Iris pigment epithelial cell (primary cell): ENCODE measurements around the gene TAC4.
A peak's percentile ranks its signal among the peaks of the same experiment; 100 is the strongest.

Source experiments
- DNase-seq: peaks from one replicate; pipeline ENCODE4 v3.0.0-alpha.2; 2011; ENCODE audit warnings: low read depth

TAC4 gene, protein sequence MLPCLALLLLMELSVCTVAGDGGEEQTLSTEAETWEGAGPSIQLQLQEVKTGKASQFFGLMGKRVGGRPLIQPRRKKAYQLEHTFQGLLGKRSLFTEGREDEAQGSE

GRCh38 chr17:49848019-49848473 is at the start of gene TAC4:
TSS of gene TAC4 (minus strand) at chr17:49848069. CDS start at chr17:49848017, 52 bp downstream.
- DNase-seq: no peak

GRCh38 chr17:49896860-49897259 is 49.0 kb upstream of the TAC4 start:
- DNase-seq: no peak

DNA sequence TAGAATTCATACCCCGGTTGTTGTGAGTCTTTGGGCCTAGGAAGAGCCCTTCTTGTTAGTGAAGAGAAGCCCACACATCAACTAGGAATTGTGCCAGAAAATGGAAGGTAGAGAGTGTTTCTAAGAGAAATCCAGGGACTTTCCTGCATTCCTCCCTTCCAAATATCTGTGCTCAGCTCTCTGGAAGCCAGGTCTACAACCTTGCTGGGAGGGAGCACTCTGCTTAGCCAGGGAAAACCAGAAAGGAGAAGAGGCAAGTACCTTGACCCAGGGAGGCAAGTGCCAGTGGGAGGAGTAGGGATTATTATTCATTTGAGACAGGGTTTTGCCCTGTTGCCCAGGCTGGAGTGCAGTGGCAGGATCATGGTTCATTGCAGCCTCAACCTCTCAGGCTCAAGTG is 48.4 kb upstream of the TAC4 start:
- DNase-seq: no peak

DNA sequence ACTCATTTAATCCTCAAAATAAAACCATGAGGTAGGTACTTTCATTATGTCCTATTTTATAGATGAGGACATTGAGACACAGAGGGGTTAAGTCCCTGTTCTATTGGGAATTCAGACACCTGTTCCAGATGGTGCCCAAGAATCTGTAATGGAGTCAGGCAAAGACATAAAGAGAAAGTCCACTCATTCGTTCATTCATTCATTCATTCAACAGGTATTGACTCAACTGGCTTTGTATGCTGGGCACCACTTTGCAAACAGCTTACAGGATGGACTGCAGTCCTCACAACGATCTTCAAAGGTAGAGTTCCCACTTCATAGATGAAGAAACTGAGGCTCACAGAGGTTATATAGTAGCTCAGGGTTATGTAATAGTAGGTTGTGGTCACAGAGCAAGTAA is 47.9 kb upstream of the TAC4 start:
- no peak for DNase-seq

DNA sequence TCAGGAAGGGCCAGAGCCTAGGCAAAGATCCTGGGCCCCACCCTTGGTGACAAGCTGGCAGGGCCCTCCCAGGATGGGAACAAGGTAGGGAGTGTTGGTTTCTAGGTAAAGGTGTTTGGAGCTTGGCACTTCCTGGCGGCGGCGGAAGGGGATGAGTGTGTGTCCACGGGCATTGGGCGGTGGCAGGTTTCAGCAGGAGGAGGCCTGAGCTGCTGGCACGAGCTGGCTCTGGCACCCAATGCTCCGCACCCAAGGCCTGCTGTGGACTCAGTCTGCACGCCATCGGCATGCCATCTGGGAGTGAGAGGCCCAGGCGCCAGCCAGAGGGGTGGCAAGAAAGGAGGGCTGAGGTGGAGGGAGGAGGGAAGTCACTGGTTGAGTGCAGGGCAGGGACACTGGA is 46.9 kb upstream of the TAC4 start:
- no peak for DNase-seq

DNA sequence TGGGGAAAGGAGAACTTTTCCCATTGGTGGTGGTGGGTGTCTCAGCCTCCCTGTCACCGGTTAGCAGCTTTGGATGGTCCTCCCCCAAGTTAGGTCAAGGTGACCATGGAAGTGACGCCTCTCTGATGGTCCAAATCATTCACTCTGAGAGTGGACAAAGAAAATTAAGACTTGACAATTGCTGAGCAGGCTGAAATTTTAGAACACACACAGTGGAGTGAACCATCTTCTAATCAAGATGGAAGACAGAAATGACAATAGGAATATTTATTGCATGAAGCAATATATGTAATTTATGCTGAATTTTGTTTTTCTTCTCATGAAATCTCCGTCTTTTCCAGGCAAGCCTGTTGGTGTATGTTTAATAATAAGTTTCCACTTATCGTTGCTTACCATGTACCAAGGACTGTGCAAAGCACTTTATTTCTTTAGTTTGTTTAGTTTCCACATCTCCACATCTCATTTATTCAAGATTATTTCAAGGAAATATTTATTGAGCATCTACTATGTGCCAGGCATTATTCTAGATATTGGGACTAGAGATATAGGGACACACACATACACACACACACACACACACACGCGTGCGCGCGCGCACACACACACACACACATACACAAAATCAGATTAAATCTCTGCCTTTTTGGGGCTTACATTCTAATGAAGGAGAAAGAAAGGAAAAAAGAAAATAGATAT is 44.0 kb upstream of the TAC4 start:
- no peak for DNase-seq

DNA sequence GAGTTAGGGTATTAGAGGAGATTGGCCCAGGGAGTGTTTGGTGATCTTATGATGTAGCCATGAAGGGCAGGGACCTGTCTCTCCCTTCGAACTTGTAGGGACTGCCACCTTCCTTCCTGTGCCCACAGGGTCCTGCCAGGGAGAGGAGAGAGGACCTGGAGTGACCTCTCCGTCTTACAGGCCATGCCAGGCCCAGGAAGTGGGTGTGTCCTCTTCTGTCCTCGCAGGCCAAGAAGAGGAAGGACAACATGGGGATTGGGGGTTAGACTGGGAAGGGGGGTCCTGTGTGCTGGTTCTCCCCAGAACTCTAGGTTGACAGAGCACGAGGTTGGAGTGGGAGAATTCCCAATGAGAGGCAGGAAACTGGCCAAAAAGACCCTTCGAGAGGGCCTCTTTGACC is 43.4 kb upstream of the TAC4 start:
- DNase-seq: no peak

GRCh38 chr17:49890852-49891251 is 43.0 kb upstream of the TAC4 start:
- no peak for DNase-seq

DNA sequence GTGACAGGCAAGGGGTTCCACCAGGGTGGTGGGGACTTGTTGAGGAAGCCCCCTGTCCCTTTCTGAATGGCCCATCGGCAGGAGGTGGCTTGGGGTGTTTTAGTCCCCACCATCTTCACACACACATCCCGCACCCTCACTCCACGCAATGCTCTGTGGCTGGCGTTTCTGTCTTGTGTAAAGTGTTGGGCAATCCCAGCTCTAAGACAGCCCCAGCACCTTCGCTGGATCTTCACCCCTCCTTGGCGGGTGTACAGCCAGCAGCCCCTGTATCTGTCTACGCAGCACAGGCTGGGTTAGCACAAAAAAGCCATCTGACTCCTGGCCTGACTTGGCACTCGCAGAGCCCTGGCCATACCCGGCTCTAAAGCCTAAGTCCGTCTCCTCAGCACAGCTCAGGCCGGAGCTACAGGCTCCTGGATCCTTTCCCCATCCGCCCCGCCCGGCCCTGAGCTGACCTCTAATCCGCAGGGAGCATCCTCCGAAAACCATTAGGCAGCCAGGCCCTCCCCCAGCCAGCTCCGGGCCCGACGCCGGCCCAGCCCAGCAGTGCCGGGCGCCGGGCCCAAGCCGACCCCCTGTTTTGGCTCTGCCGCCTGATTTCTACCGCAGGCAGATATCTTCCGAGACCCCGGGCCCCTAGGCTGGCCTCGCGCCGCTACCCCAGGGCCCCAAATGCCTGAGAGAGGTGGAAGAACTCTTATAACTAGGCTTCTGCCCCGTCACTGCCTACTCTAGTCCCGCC is 42.4 kb upstream of the TAC4 start:
- no peak for DNase-seq

- no peak for DNase-seq
Observed at GRCh38 chr17:49889500-49889899, 41.6 kb upstream of the TAC4 start.

DNA sequence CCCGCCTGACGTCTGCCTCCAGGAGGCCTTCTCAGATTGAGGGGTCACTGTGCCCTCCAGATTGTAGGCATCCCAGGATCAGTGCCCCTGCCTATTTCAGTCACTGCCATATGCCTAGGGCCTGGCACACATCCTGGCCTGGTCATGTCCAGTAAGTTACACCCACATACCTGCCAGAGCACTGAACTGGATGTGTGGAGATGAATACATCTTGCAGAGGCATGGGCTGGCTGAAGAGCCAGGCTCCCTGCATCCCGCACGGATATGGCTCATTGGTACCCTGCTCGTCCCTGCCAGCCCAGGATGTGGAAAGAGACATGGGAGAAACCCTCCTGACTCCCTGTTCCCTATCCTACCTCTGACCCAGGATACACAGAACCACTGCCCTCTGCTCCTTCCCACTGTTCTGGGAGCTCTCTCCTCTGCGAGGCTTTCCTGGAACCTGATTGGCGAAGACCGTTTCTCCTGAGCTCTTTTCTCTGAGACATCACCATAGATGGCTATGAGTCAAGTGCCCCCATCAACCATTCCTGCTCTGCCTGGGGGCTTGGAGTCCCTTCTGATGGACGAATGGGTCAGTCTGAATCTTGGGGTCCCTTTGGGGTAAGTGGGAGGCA is 40.0 kb upstream of the TAC4 start:
- DNase-seq: no peak

DNA sequence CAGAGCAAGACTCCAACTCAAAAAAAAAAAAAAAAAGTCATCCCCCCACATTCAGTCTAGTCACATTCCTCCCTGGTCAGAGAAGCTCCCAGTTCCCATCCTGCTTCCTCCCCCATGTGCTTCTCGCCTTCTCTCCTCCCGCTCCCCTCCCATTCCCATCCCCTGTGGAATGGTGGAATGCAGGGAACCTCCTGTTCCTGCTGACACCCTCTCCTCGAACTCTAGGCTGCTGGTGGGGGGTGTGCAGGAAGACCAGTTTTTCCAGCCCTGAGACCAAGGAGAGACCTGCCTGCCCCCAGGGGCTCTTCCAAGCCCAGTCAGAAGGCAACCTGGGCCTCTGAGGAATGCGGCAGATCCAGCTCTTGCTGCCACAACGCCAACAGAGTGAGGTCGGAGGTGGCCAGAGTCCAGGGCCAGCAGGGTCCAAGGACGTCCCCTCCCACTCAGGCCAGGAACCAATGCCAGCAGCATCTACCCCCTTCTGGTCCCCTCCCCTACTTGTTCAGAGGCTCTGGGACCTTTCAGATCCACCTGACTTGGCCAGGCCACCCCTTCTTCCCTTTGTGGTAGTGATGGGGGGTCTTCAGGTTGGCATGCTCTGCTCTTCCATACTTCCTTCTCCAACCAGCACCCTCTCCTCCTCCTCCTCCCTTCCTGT is 39.3 kb upstream of the TAC4 start:
- DNase-seq: no peak

DNA sequence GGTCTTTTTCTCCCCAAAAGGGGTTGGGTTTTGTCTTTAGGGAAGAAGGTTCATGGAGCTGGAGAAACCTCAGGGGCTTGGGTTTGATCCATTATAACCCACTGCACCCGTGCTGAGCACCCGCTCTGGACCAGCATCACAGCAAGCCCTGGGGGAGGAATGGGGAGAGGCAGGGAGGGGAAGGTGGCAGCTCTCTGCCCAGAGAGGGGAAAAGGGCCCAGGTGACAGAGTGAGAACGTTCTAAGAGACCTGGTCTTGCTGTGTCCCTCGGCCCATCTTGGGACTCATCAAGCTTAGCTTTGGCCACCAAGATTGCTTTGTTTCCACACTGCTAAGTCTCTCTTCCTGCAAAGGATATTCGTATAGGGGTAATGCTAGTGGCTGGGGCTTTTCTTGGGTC is 38.2 kb upstream of the TAC4 start:
- DNase-seq: no peak

DNA sequence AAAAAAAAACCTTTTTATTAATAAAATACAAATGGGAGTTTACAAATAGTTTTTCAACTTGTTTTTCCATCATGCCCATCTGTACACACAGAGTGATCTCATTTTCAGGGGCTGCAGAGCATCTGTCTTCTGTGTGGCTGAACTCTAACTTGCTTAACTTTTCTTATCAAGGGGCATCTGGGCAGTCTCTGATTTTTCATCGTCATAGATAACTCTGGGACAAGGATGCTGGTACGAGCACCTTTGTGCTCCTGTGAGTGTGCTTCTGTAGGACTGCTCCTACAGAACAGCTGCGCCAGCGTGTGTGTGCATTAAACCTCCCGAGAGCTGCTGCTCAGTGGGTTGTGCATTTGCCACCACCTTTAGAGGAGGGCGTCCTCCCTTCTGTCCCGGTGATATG is 34.6 kb upstream of the TAC4 start:
- DNase-seq: no peak

DNA sequence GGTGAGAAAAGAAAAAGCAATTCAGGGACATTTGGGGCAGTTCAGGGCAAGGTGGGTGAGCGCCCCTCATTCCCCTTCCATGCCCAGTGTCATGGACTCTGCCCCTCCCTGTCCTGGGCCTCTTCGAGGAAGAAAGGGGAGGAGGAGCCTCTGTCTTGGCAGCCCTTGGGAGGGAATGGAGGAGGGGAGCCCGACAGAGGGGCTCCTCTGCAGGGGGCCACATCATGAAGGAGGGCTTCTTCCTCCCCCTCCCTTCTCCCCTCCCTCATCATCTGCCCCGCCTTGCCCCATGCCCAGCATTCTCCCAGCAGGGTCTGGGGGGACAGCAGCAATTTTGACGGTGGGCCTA is 33.2 kb upstream of the TAC4 start:
- no peak for DNase-seq

DNA sequence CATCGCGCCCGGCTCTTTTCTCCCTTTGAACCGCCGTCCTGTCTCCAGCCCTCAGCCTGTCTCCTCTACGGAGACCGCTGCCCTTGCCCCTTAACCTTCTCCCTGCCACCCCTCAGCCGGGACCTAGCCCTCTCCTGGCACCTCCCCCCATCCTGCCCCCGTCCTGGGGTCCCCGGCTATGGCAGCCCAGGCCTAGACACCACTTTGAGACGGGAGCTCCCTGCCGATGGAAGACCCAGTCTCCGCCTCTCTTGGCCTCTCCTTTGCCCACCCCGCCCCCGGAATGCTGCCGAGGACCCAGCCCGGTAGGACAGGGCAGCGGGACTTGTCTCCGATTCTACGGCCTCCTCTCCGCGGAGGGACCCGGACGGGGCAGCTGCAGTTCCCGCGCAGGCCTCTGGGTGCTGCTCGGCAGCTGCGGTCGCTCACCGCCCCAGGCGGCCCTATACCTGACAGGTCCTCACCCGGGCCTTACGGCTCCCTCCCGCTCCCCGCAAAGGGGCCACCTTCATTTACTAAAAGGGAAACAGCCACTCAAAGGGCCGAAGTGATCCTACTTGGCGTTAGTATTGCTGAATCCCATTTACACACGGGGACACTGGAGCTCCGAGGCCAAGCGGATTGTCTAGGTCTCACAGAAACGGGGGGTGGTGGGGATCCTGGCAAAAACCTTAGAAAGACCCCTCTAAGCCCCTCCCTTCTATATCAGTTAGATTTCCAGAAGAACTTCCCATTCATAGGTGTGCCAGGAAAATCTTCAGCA is 32.6 kb upstream of the TAC4 start:
- DNase-seq: peak; percentile 57

DNA sequence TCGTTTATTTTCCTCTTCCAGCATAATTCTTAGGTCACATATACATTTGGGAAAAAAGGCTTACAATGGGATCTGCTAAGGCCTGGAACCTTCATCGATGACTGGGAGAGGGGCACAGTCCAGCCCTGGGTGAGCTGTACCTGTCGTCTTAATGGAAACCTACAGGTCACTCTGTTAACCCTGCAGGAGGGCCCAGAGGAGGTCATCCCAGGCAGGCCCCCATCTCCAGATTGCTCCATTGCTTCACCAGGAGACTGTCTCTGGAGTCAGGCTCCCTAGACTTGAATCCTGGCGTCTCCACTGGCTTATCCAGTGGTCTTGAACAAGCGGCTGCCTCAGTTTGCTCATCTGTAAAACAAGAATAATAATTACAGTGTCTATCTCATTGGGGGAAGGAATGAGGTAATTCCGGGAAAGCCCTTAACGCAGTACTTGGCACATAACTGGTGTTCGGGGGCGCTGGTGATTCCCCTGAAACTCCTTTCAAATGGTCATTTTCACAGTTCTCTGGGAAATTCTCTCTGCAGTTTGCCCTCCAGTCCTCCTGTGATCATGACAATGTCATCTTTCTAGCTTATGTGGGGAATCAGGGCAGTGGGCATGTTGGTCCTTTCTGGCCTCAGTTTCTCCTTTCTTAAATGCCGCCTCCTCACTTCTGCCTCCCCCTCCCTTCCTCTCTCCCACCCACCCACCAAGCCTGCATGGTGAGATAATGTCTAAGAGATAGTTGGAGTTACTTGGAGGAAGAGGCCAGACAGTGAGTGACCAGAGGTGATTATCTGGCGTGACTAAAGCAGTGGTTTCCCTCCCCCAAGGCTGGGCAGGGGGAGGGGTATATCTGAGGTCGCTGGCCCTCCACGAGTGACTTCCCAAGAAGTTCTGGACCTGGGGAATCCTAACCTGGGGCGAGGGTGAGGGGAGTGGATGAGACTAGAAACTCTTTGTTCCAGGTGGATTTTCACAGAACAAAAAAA is 31.3 kb upstream of the TAC4 start:
- no peak for DNase-seq

- DNase-seq: no peak
Observed at GRCh38 chr17:49875685-49876084, 27.8 kb upstream of the TAC4 start.

DNA sequence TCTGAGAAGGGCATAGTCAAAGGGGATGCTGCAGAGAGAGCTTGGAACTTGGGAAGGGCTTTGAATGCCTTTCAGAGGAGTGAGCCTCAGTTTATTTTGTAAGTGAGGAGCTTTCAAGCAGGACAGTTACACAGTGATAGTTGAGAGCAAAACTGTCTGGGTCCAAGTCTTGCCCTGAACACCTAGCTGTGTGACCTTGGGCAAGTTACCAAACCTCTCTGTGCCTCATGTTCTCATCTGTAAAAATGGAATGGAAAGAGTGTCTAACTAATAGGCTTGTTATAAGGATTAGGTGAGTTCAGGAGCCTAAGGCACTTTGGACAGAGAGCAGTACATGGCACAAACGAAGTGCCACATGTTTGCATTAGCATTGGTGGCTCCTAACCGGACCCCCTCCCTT is 27.0 kb upstream of the TAC4 start:
- DNase-seq: no peak

DNA sequence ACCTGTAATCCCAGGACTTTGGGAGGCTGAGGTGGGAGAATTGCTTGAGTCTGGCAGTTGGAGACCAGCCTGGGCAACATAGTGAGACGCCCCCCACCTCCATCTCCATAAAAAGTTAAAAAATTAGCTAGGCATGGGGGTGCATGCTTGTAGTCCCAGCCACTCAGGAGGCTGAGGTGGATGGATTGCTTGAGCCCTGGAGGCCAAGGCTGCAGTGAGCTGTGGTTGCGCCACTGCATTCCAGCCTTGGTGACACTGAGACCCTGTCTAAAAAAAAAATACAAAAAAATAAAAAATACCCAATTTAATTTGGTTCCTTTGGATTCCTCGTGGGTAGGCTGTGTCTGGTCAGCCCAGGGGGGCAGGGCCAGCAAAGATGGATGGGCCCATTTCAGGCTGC is 26.1 kb upstream of the TAC4 start:
- DNase-seq: no peak

DNA sequence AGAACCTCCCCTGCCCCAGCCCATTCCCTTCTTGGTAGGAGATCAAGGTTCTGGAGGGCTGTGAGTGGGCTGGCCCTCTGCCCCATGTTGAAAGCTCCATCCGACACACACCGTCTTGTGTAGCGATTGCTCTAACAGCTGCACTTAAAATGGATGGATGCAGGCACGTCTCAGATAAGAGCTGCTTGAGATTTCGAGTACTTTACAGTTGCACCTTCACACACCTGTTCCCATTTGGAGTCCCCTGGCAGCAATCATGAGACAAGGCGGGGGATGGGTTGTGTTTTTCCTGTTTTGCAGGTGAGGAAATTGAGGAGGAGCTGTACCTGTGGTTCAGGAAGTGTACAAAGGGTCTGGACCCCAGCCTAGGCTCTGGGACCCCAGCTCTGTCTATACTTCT is 25.6 kb upstream of the TAC4 start:
- no peak for DNase-seq
